Measurements from ENCODE around the gene IL18RAP.

The IL18RAP gene

DNA sequence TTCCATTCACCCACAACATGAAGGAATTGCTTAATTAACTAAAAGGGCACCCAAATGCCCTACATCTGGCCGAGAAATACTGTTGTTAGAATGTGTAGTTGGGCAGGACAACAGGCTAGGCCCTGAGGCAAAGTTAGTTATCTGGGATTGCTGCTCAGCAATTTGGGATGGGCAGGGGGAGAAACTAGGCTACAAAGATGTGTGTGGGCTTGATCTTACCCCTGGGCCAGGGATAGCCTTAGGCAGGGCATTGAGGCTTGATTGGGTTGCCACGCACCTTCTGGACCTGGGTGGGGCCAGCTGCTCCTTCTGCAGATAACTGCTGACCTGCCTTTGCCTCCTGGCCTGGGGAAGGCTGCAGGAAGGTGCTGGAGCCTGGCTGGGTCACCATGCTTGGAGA is 9.4 kb downstream of the IL18RAP start:
- H3K9me3 ChIP-seq: no peaks in the 10 kb centered on the region
- intact Hi-C loops (cut with DNase I; ENCODE audit: low total_unique reads): no loop called here
- no peaks in the 10 kb centered on the region for H3K36me3 ChIP-seq
- no peak overlapping the region for H3K27ac ChIP-seq
- H3K27me3 ChIP-seq: peaks cover 0 to 6% of the 10 kb centered on the region in 2 donors
- TF ChIP-seq, protein P1, sequence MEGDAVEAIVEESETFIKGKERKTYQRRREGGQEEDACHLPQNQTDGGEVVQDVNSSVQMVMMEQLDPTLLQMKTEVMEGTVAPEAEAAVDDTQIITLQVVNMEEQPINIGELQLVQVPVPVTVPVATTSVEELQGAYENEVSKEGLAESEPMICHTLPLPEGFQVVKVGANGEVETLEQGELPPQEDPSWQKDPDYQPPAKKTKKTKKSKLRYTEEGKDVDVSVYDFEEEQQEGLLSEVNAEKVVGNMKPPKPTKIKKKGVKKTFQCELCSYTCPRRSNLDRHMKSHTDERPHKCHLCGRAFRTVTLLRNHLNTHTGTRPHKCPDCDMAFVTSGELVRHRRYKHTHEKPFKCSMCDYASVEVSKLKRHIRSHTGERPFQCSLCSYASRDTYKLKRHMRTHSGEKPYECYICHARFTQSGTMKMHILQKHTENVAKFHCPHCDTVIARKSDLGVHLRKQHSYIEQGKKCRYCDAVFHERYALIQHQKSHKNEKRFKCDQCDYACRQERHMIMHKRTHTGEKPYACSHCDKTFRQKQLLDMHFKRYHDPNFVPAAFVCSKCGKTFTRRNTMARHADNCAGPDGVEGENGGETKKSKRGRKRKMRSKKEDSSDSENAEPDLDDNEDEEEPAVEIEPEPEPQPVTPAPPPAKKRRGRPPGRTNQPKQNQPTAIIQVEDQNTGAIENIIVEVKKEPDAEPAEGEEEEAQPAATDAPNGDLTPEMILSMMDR (IDR thresholded peaks at IDR 0.05): no peak
- no peak overlapping the region for H3K4me3 ChIP-seq
- no peak for DNase-seq
- no peaks in the 10 kb centered on the region for H3K4me1 ChIP-seq

DNA sequence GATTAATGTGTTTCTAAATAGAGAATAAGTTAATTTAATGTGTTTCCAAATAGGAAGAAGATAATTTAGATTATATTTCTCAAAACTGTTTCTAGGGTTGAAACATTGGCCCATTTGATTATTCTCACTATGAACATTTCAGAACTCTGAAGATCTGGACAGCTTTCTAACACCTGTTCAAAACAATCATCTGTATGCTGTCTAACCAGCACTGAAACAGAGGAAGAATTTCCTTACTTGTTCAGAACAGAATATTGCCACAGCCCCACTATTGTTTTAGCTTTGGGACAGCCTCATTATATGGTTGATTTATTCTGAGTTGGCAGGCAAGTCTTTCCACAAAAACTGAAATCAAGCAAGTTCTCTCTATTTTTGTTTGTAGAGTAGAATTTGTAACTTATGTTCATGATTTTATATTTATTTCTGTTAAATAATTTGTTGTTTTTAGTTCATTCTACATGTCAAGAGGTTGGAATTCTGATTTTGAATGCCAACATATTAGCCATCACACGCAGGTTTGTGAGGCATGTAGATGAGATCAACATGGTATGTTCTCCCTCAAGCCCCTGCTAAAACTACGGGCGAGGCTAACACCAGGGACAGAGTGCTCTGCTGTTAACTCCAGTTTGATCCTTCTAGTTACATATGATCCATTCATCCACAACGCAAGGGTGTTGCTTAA is 11.2 kb downstream of the IL18RAP start:
- TF ChIP-seq, protein P1 (IDR thresholded peaks at IDR 0.05): no peak
- Histone ChIP-seq H3K4me3 (no peak overlapping the region), H3K27ac (no peak overlapping the region), H3K27me3 (peaks cover 0 to 6% of the 10 kb centered on the region in 2 donors), H3K4me1 (no peaks in the 10 kb centered on the region), H3K9me3 (no peaks in the 10 kb centered on the region), H3K36me3 (no peaks in the 10 kb centered on the region)
- intact Hi-C loops (cut with DNase I; ENCODE audit: low total_unique reads): no loop called here
- DNase-seq: no peak

DNA sequence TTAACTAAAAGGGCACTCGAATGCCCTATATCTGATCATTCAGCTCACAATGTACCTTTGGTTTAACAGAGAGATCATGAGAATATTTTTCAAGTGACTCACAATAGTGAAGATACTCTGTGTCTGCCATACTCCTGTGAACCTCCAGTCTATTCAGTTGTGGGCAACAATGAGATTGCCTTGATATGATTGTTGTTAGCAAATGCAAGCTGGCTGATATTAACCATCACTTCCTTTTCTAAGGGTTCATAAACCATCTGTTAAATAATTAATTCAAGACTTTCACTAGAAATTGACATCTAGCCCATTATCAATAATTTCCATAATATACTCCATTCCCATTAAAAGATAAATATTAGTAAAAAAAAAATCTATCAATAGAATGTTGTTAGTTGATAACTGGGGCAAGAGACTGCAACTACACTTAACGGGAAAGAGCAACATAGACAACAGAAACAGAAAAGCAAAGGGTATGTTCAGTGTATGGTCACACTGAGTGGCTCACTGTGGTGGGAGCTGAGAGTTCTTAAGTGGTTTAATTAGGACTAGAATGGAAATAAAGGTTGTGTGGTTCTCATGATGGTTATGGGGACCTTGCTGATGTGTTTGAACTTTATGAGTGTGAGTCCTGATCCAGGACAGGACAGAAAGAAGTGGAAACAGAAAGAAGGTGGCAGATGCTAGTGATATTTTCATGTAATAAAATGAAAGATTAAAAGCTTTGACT is 11.9 kb downstream of the IL18RAP start:
- Histone ChIP-seq H3K27ac (no peak overlapping the region), H3K4me3 (no peak overlapping the region), H3K9me3 (no peaks in the 10 kb centered on the region), H3K4me1 (no peaks in the 10 kb centered on the region), H3K27me3 (peaks cover 0 to 6% of the 10 kb centered on the region in 2 donors), H3K36me3 (no peaks in the 10 kb centered on the region)
- TF ChIP-seq, protein P1 (IDR thresholded peaks at IDR 0.05): no peak
- no peak for DNase-seq
- intact Hi-C loops (cut with DNase I; ENCODE audit: low total_unique reads): no loop called here

DNA sequence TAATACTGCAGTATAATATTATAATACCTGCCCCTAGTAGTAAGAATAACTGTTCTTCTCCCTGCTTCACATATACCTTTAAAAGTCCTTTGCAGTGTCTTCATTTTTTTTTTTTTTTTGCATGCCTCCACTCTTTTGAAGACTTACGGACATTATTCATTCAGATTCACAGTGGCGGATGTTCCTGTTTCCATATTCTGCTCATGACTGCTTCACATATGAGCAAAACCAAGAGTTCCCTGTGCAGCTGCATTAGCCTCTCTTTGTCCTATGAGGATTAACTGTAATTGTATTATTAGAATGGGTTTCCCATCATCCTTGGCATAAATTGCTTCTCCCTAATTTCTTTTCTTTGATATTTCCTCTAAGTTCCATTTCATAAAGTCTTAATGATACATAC is 12.8 kb downstream of the IL18RAP start:
- intact Hi-C loops (cut with DNase I; ENCODE audit: low total_unique reads): no loop called here
- H3K36me3 ChIP-seq: no peaks in the 10 kb centered on the region
- H3K4me3 ChIP-seq: no peak overlapping the region
- no peak for DNase-seq
- no peaks in the 10 kb centered on the region for H3K9me3 ChIP-seq
- H3K27ac ChIP-seq: no peak overlapping the region
- H3K4me1 ChIP-seq: no peaks in the 10 kb centered on the region
- TF ChIP-seq, protein P1 (IDR thresholded peaks at IDR 0.05): no peak
- H3K27me3 ChIP-seq: peaks cover 0 to 6% of the 10 kb centered on the region in 2 donors

DNA sequence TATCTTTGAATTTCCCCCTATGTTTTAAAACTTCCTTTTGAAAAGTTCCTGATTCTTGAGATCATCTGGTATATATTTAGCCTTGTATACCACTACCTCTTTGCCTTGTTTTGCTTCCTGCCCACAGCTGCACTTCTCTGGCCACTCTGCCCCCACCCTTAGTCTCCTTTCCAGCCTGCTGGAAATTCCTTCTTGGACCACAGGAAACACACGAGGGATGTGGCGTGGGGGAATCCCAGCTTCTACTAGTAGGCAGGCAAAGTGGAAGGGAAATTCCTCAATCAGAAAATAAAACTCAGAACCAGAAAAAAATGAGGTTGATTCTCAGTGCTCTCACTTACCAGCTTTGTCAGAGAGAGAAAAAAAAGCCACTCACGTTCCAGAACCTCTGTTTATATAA is 13.4 kb downstream of the IL18RAP start:
- Histone ChIP-seq H3K36me3 (no peaks in the 10 kb centered on the region), H3K27me3 (peaks cover 0 to 6% of the 10 kb centered on the region in 2 donors), H3K9me3 (no peaks in the 10 kb centered on the region), H3K4me3 (no peak overlapping the region), H3K27ac (no peak overlapping the region), H3K4me1 (no peaks in the 10 kb centered on the region)
- DNase-seq: no peak
- TF ChIP-seq, protein P1 (IDR thresholded peaks at IDR 0.05): no peak
- intact Hi-C loops (cut with DNase I; ENCODE audit: low total_unique reads): no loop called here

All from tibial artery (tissue), 4 donors.